Measurements from ENCODE around the gene ARL17B.

GRCh38 chr17:46270032-46270431 is 91.5 kb downstream of the ARL17B start:
- no peak for TF ChIP-seq TAF1 (IDR thresholded peaks at IDR 0.05; ENCODE audit: low read depth)
- TF ChIP-seq EP300 (IDR thresholded peaks at IDR 0.05; ENCODE audit: borderline replicate concordance) = no peak
- no peak for TF ChIP-seq EGR1 (IDR thresholded peaks at IDR 0.05)
- no peak for TF ChIP-seq USF1 (IDR thresholded peaks at IDR 0.05)
- TF ChIP-seq RAD21 (IDR thresholded peaks at IDR 0.05; ENCODE audit: low read depth) = no peak
- TF ChIP-seq ZBTB7A (IDR thresholded peaks at IDR 0.05; ENCODE audit: low read depth) = no peak
- TF ChIP-seq TEAD4 (IDR thresholded peaks at IDR 0.05) = no peak
- no peak for TF ChIP-seq YY1 (IDR thresholded peaks at IDR 0.05; ENCODE audit: low read depth)
- no peak for TF ChIP-seq MAX (IDR thresholded peaks at IDR 0.05)
- TF ChIP-seq REST (IDR thresholded peaks at IDR 0.05; ENCODE audit: low read depth) = no peak
- TF ChIP-seq CEBPB (IDR thresholded peaks at IDR 0.05) = no peak
- TF ChIP-seq TCF12 (IDR thresholded peaks at IDR 0.05; ENCODE audit: low read depth) = no peak
- no peak for TF ChIP-seq NFIC (IDR thresholded peaks at IDR 0.05)
